ENCODE measurements around the gene CD320. TPM values are rescaled to one million over a fixed set of nuclear protein-coding genes. Genes with fewer than 3 reads are reported as not detected.
A peak's percentile ranks its signal among the peaks of the same experiment; 100 is the strongest.

The CD320 gene
- total RNA-seq (2021) (42.9 and 52.8 TPM in 2 replicates), Bru-seq, nascent RNA (percentile 54 among the genes with signal in this experiment), BruChase-seq, experiment 1, labeled RNA remaining after a 2-hour chase (percentile 55 among the genes with signal in this experiment), BruChase-seq, experiment 2, labeled RNA remaining after a 6-hour chase (percentile 74 among the genes with signal in this experiment)
- long read RNA-seq, transcript CD320-201 (5 exons, 1,250 nt), result major isoform, 159 of 174 reads
- long read RNA-seq, partial matches to known transcripts, result 3 of 174 reads
- long read RNA-seq, other reads (novel, unspliced or antisense), result 10 of 174 reads

DNA sequence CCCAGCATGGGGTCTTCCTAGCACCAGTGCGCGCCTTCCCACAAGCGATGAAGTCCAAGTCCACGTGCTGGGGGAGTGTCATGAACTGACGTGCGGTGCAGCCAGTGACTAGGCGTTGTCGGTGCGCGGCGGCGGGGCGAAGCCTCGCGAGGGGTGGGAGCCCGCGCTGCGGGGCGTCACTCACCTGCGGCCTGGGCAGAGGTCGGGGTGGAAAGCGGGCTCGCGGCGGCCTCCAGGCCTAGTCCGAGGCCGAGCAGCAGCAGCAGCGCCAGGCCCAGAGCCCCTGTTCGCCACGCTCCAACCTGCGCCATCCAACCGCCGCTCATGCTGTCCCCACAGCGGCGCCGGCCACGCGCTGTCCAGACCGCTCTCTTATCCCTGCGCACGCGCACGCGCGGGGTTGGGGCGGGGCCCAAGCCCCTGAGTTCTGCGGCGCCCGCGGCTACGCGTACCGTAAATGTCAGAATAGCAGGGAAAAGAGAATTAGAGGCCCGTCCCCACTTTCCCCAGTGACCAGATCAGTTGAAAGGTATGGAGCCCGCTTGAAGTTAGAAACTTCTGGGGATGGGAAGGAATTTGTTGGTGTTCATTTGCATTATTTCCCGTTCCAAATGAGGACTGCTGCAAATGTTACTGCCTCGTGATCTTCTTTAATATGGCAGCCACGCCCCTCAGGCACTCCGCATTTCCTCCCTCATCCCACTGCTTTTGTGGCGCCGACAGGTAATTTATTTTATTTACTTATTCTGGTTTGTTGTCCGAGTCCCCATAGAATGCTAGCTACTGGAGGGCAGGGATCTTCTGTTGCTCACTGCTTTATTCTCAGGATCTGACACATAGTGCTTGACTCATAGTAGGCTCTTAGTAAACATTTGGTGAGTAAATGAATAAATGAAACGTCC is at the start of gene CD320:
Gene CD320, minus strand, starts transcription at position 394 of the 902 bp plus-strand sequence. Its CDS starts 68 bp downstream, at position 326.
- TF ChIP-seq, protein P1, sequence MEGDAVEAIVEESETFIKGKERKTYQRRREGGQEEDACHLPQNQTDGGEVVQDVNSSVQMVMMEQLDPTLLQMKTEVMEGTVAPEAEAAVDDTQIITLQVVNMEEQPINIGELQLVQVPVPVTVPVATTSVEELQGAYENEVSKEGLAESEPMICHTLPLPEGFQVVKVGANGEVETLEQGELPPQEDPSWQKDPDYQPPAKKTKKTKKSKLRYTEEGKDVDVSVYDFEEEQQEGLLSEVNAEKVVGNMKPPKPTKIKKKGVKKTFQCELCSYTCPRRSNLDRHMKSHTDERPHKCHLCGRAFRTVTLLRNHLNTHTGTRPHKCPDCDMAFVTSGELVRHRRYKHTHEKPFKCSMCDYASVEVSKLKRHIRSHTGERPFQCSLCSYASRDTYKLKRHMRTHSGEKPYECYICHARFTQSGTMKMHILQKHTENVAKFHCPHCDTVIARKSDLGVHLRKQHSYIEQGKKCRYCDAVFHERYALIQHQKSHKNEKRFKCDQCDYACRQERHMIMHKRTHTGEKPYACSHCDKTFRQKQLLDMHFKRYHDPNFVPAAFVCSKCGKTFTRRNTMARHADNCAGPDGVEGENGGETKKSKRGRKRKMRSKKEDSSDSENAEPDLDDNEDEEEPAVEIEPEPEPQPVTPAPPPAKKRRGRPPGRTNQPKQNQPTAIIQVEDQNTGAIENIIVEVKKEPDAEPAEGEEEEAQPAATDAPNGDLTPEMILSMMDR (conservative IDR thresholded peaks at IDR 0.05), result no peak
- no peak for TF ChIP-seq EZH2 (IDR thresholded peaks at IDR 0.05; ENCODE audit: low read depth)
- Histone ChIP-seq H3K27me3 (ENCODE audit: insufficient read depth, low read depth) (no peaks in the 10 kb centered on the region), H2AFZ (peak within 1 kb of the TSS; percentile 69), H3K9me3 (ENCODE audit: insufficient read depth, low read depth) (no peaks in the 10 kb centered on the region), H3K36me3 (ENCODE audit: low read depth) (0 out of 2 replicates have a peak, but pooled peaks cover 5% of the 10 kb centered on the region), H3K4me2 (peak within 1 kb of the TSS; percentile 90), H4K20me1 (ENCODE audit: insufficient read depth) (no peaks in the 10 kb centered on the region), H3K4me3 (peak within 1 kb of the TSS; percentile 61), H3F3A (ENCODE audit: insufficient read depth, low read depth) (peaks cover 38% of the 10 kb centered on the region; the same call in 1 of the 2 replicates), H3K9me2 (ENCODE audit: insufficient read depth) (no peaks in the 10 kb centered on the region), H3K4me1 (replicated peaks; ENCODE audit: insufficient read depth) (peaks cover 44% of the 10 kb centered on the region), H3K27ac (peak within 1 kb of the TSS; percentile 37), H3K79me2 (ENCODE audit: low read depth) (peaks cover 14% of the 10 kb centered on the region)
- POLR2A ChIA-PET (ENCODE audit: unreplicated experiment), result interaction anchor here (0.5 to 0.6 kb wide), 2 partner anchors 14 to 364 kb away, joined by 3 to 5 read pairs; no protein-coding TSS in a partner anchor
- intact Hi-C loops (cut with micrococcal nuclease; ENCODE audit: unreplicated experiment), result no loop called here
- CTCF ChIA-PET, result no interaction called here
- peak; percentile 78 to 89 for DNase-seq
- BruUV-seq (replicated peaks), result TSS peak; percentile 29

DNA sequence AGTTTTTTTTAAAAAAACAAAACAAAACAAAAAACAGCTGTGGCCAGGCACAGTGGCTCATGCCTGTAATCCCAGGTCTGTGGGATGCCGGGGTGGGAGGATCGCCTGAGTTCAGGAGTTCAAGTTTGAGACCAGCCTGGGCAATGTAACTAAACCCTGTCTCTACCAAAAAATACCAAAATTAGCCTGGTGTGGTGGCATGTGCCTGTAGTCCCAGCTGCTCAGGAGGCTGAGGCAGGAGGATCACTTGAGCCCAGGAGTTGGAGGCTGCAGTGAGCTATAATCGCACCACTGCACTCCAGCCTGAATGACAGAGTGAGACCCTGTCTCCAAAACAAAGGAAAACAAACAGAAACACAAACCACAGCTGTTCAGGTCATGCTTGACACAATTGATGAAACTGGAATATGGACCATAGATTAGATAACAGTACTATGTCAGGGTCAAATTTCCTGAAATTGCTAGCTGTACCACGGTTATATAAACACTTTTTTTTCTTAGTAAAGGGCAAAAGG is 48.9 kb upstream of the CD320 start:
- Histone ChIP-seq H3K9me2 (ENCODE audit: insufficient read depth) (no peaks in the 10 kb centered on the region), H3K36me3 (ENCODE audit: low read depth) (no peaks in the 10 kb centered on the region), H3K9me3 (ENCODE audit: insufficient read depth, low read depth) (no peaks in the 10 kb centered on the region), H4K20me1 (ENCODE audit: insufficient read depth) (peaks cover 5% of the 10 kb centered on the region; the same call in 1 of the 2 replicates), H3K4me2 (no peak overlapping the region), H3K4me1 (replicated peaks; ENCODE audit: insufficient read depth) (peaks cover 58% of the 10 kb centered on the region), H3F3A (ENCODE audit: insufficient read depth, low read depth) (peaks cover 35% of the 10 kb centered on the region), H3K27me3 (ENCODE audit: insufficient read depth, low read depth) (no peaks in the 10 kb centered on the region), H3K4me3 (no peak overlapping the region), H3K27ac (no peak overlapping the region), H3K79me2 (ENCODE audit: low read depth) (no peaks in the 10 kb centered on the region), H2AFZ (no peak overlapping the region)
- no TSS peak for BruUV-seq (replicated peaks)
- DNase-seq, result no peak
- CTCF ChIA-PET, result no interaction called here
- POLR2A ChIA-PET (ENCODE audit: unreplicated experiment), result interaction anchor here (0.6 to 1.1 kb wide), 2 partner anchors 33 to 56 kb away, joined by 3 to 4 read pairs; partner anchors contain the start of genes MARCHF2 and RAB11B
- TF ChIP-seq, protein P1 (conservative IDR thresholded peaks at IDR 0.05), result no peak
- TF ChIP-seq EZH2 (IDR thresholded peaks at IDR 0.05; ENCODE audit: low read depth), result no peak
- intact Hi-C loops (cut with micrococcal nuclease; ENCODE audit: unreplicated experiment), result loop anchor here (10.0 kb wide), 1 partner anchor 148 kb away; the partner anchor contains the start of gene PRAM1
